CD14-positive monocyte (primary cell): ENCODE data around the gene ZNF488. TPM values are rescaled to one million over a fixed set of nuclear protein-coding genes. Genes with fewer than 3 reads are reported as not detected.
A peak's percentile ranks its signal among the peaks of the same experiment; 100 is the strongest.

Source experiments
- DNase-seq, 3 donors: peaks; one replicate each; pipeline ENCODE4 v3.0.0-alpha.2; 2011 to 2022
- H2AFZ ChIP-seq: 2 replicates; pipeline ENCODE4 v1.6.0; 2012; ENCODE audit warnings: mild to moderate bottlenecking, low read depth, low read length, inconsistent platforms; ENCODE audit not compliant: insufficient read depth, poor library complexity, severe bottlenecking
- H3K27ac ChIP-seq, 2 donors: 1 replicate in 1 of 2; 2 replicates in 1 of 2; pipeline ENCODE4 v1.5.1; 2012 to 2013; ENCODE audit warnings: low read length in 2 of 2, control low read depth in 1 of 2, inconsistent platforms in 1 of 2, low read depth in 1 of 2, mild to moderate bottlenecking in 1 of 2
- H3K27me3 ChIP-seq, 2 donors: one replicate each; pipeline versions ENCODE4 v1.6.0 to v1.6.1; 2011 to 2013; ENCODE audit warnings: low read length in 2 of 2; ENCODE audit not compliant: control insufficient read depth in 2 of 2, insufficient read depth in 2 of 2
- H3K36me3 ChIP-seq, 2 donors: replicated peaks in 1 of 2; 1 replicate in 1 of 2; 2 replicates in 1 of 2; pipeline versions ENCODE4 v1.5.1 to v1.6.1; 2012 to 2013; ENCODE audit warnings: low read length in 2 of 2, control low read depth in 1 of 2, inconsistent platforms in 1 of 2, mild to moderate bottlenecking in 1 of 2; ENCODE audit not compliant: insufficient read depth in 2 of 2, control insufficient read depth in 1 of 2
- H3K4me1 ChIP-seq, 2 donors: 1 replicate in 1 of 2; 2 replicates in 1 of 2; pipeline versions ENCODE4 v1.5.1 to v1.6.1; 2012 to 2013; ENCODE audit warnings: low read length in 2 of 2, control low read depth in 1 of 2, inconsistent platforms in 1 of 2, mild to moderate bottlenecking in 1 of 2, moderate library complexity in 1 of 2; ENCODE audit not compliant: insufficient read depth in 2 of 2, control insufficient read depth in 1 of 2
- H3K4me2 ChIP-seq: replicated peaks from 2 replicates; pipeline ENCODE3; 2012; ENCODE audit warnings: low read length, moderate library complexity, mild to moderate bottlenecking; ENCODE audit not compliant: poor library complexity, severe bottlenecking; ENCODE audit errors: extremely low read depth
- H3K4me3 ChIP-seq, 3 experiments: fragments of 200-600 bp in 1 of 3; sonication (generic) in 1 of 3; replicated peaks in 1 of 3; 1 replicate in 2 of 3; 2 replicates in 1 of 3; pipeline ENCODE4 v1.5.1; 2011 to 2013; ENCODE audit warnings: low read length in 3 of 3, mild to moderate bottlenecking in 3 of 3, control low read depth in 2 of 3, low read depth in 2 of 3, inconsistent platforms in 1 of 3, moderate library complexity in 1 of 3
- H3K79me2 ChIP-seq: 2 replicates; pipeline ENCODE4 v1.6.0; 2012; ENCODE audit warnings: mild to moderate bottlenecking, control low read depth, inconsistent platforms, low read length, moderate library complexity; ENCODE audit not compliant: insufficient read depth
- H3K9ac ChIP-seq: 2 replicates; pipeline ENCODE4 v1.6.0; 2017; ENCODE audit warnings: low read length, mild to moderate bottlenecking; ENCODE audit not compliant: insufficient read depth, poor library complexity, severe bottlenecking
- H3K9me3 ChIP-seq, 2 donors: replicated peaks in 1 of 2; 1 replicate in 1 of 2; 2 replicates in 1 of 2; pipeline versions ENCODE4 v1.5.1 to v1.6.1; 2012 to 2013; ENCODE audit warnings: low read length in 2 of 2, control low read depth in 1 of 2; ENCODE audit not compliant: control insufficient read depth in 1 of 2, insufficient read depth in 1 of 2
- H4K20me1 ChIP-seq: 2 replicates; pipeline ENCODE4 v1.6.0; 2012; ENCODE audit warnings: mild to moderate bottlenecking, low read length, control low read depth, moderate library complexity; ENCODE audit not compliant: insufficient read depth
- H3K27ac Mint-ChIP-seq, 7 donors: one replicate each; pipeline ENCODE4 v1.8.0; 2020; ENCODE audit warnings: mild to moderate bottlenecking in 7 of 7, mixed read lengths in 7 of 7, moderate library complexity in 6 of 7, inconsistent platforms in 2 of 7
- H3K27me3 Mint-ChIP-seq, 3 donors: one replicate each; pipeline ENCODE4 v1.8.0; 2021 to 2022; ENCODE audit warnings: low read depth in 3 of 3, mild to moderate bottlenecking in 3 of 3, mixed read lengths in 3 of 3, moderate library complexity in 3 of 3, inconsistent platforms in 1 of 3
- H3K36me3 Mint-ChIP-seq, 2 donors: one replicate each; pipeline ENCODE4 v1.8.0; 2020; ENCODE audit warnings: mixed read lengths in 2 of 2, inconsistent platforms in 1 of 2, mild to moderate bottlenecking in 1 of 2
- H3K4me1 Mint-ChIP-seq: one replicate; pipeline ENCODE4 v1.8.0; 2020; ENCODE audit warnings: mild to moderate bottlenecking, mixed read lengths
- H3K4me3 Mint-ChIP-seq, 2 donors: one replicate each; pipeline ENCODE4 v1.8.0; 2020; ENCODE audit warnings: mild to moderate bottlenecking in 2 of 2, mixed read lengths in 2 of 2, moderate library complexity in 1 of 2
- H3K9me3 Mint-ChIP-seq, 7 donors: one replicate each; pipeline ENCODE4 v1.8.0; 2020 to 2022; ENCODE audit warnings: mixed read lengths in 7 of 7, mild to moderate bottlenecking in 6 of 7, moderate library complexity in 6 of 7, inconsistent platforms in 2 of 7
- CTCF ChIP-seq: fragments of 200-600 bp; IDR thresholded peaks from one replicate; pipeline ENCODE4 v1.8.0; 2022; ENCODE audit warnings: antibody characterized with exemption, mild to moderate bottlenecking
- WGBS: methylation state at CpG from one replicate; pipeline ENCODE4 v1.1.5; 2013; ENCODE audit warnings: missing lambda C conversion rate; ENCODE audit not compliant: insufficient coverage; 5-methylcytosine and 5-hydroxymethylcytosine counted together
- intact Hi-C, 2 donors: fragments of 100-400 bp; cut with micrococcal nuclease; formaldehyde crosslinking; loops; one replicate each; pipeline versions ENCODE4 v1.15.0 to v1.15.1; 2023
- polyA plus RNA-seq, 3 donors: library from polyadenylated mRNA; depleted of rRNA in 1 of 3; unstranded in 2 of 3; stranded (reverse) in 1 of 3; fragments of 300-500 nt in 2 of 3; fragments of >200 nt in 1 of 3; fragmentation: Illumina TruSeq in 2 of 3; gene quantifications; 1 replicate in 2 of 3; 2 replicates in 1 of 3; pipeline ENCODE4 v1.2.3, GENCODE V29; 2012 to 2021

Gene ZNF488
- polyA plus RNA-seq, 3 donors: not detected

- Histone ChIP-seq H3K4me2 (peak overlapping the region; percentile 34), H3K9me3 (no peaks in the 10 kb centered on the region), H3K27ac (no peak overlapping the region), H3K4me1 (peaks cover 14 to 21% of the 10 kb centered on the region in 2 donors), H4K20me1 (no peaks in the 10 kb centered on the region), H2AFZ (no peak overlapping the region), H3K79me2 (no peaks in the 10 kb centered on the region), H3K9ac (no peak overlapping the region), H3K4me3 (no peak overlapping the region), H3K27me3 (no peaks in the 10 kb centered on the region), H3K36me3 (no peaks in the 10 kb centered on the region)
- DNase-seq: peak in 2 of 3 donors; percentile 5 to 17
- Mint-ChIP-seq H3K4me3 (no peak overlapping the region), H3K9me3 (peaks cover 0 to 2% (median 0%) of the 10 kb centered on the region in 7 donors), H3K27me3 (peaks cover 0 to 2% (median 0%) of the 10 kb centered on the region in 3 donors), H3K36me3 (no peaks in the 10 kb centered on the region), H3K4me1 (peaks cover 7% of the 10 kb centered on the region), H3K27ac (no peak overlapping the region)
- WGBS: no CpG with 5 or more reads among the region's 6 CpGs
- intact Hi-C loops: no loop called here
- TF ChIP-seq CTCF: no peak
These were observed 24.5 kb upstream of the ZNF488 start for GRCh38 chr10:47408606-47409005.

GRCh38 chr10:47406870-47407691 is 23.0 kb upstream of the ZNF488 start:
- peaks cover 14 to 21% of the 10 kb centered on the region in 2 donors for H3K4me1 ChIP-seq
- H3K9ac ChIP-seq: no peak overlapping the region
- no peaks in the 10 kb centered on the region for H4K20me1 ChIP-seq
- no peak overlapping the region for H3K4me2 ChIP-seq
- H3K36me3 ChIP-seq: no peaks in the 10 kb centered on the region
- no peaks in the 10 kb centered on the region for H3K9me3 ChIP-seq
- Mint-ChIP-seq H3K36me3 (no peaks in the 10 kb centered on the region), H3K27me3 (peaks cover 0 to 3% (median 0%) of the 10 kb centered on the region in 3 donors), H3K27ac (no peak overlapping the region), H3K4me3 (no peak overlapping the region), H3K9me3 (peaks cover 0 to 2% (median 0%) of the 10 kb centered on the region in 7 donors), H3K4me1 (peaks cover 7% of the 10 kb centered on the region)
- no peaks in the 10 kb centered on the region for H3K27me3 ChIP-seq
- H3K4me3 ChIP-seq: no peak overlapping the region
- intact Hi-C loops: no loop called here
- 89% methylated on average over 6 of the region's 9 CpGs for whole genome bisulfite sequencing
- no peak for DNase-seq
- no peak for TF ChIP-seq CTCF
- H2AFZ ChIP-seq: no peak overlapping the region
- no peak overlapping the region for H3K27ac ChIP-seq
- H3K79me2 ChIP-seq: no peaks in the 10 kb centered on the region
